Caco-2 (cell line): ENCODE measurements around the gene DSCAM. TPM values are rescaled to one million over a fixed set of nuclear protein-coding genes. Genes with fewer than 3 reads are reported as not detected.

ENCODE experiments used
- BruUV-seq: library from RNA; stranded (reverse); fragments of 400-500 nt; replicated peaks from 2 replicates; lab custom pipeline; 2021; lab: Mats Ljungman, UMichigan
- CTCF ChIA-PET: fragments of 300-600 bp; sonication (Branson Sonifier 250); formaldehyde crosslinking; loops from one replicate; lab custom pipeline; 2022; ENCODE audit warnings: antibody characterized with exemption; lab: Charles Lee
- POLR2A ChIA-PET: fragments of 300-600 bp; sonication (Branson Sonifier 250); formaldehyde crosslinking; loops from one replicate; lab custom pipeline; 2022; ENCODE audit warnings: antibody characterized with exemption; lab: Charles Lee
- DNase-seq, 2 experiments: peaks; one replicate each; pipeline versions ENCODE4 v3.0.0 to v3.0.0-alpha.2; 2020 to 2022
- H3K27me3 ChIP-seq: replicated peaks from 2 replicates; pipeline ENCODE4 v1.6.0; 2011; ENCODE audit warnings: low read length; ENCODE audit not compliant: control insufficient read depth, insufficient read depth
- H3K36me3 ChIP-seq: 2 replicates; pipeline ENCODE4 v1.5.1; 2011; ENCODE audit warnings: low read length; ENCODE audit not compliant: control insufficient read depth, insufficient read depth
- H3K4me1 ChIP-seq: fragments of 250-450 bp; sonication (Bioruptor Pico); 2 replicates; pipeline ENCODE4 v1.5.1; 2020; ENCODE audit warnings: mild to moderate bottlenecking
- H3K4me3 ChIP-seq: 2 replicates; pipeline ENCODE4 v1.5.1; 2011; ENCODE audit warnings: low read depth, mild to moderate bottlenecking, control low read depth, low read length
- H3K9me3 ChIP-seq: fragments of 250-450 bp; sonication (Bioruptor Pico); 2 replicates; pipeline ENCODE4 v1.5.1; 2020; ENCODE audit warnings: mild to moderate bottlenecking, moderate library complexity
- H3K27ac Mint-ChIP-seq: one replicate; pipeline ENCODE4 v1.8.0; 2022; ENCODE audit warnings: mixed read lengths; ENCODE audit not compliant: unreplicated experiment
- H3K27me3 Mint-ChIP-seq: one replicate; pipeline ENCODE4 v1.8.0; 2022; ENCODE audit warnings: mixed read lengths; ENCODE audit not compliant: insufficient read depth, unreplicated experiment
- H3K36me3 Mint-ChIP-seq: one replicate; pipeline ENCODE4 v1.8.0; 2022; ENCODE audit warnings: mild to moderate bottlenecking, mixed read lengths; ENCODE audit not compliant: insufficient read depth, unreplicated experiment
- H3K4me1 Mint-ChIP-seq: one replicate; pipeline ENCODE4 v1.8.0; 2022; ENCODE audit warnings: low read depth, mixed read lengths; ENCODE audit not compliant: unreplicated experiment
- H3K4me3 Mint-ChIP-seq: one replicate; pipeline ENCODE4 v1.8.0; 2022; ENCODE audit warnings: mild to moderate bottlenecking, moderate library complexity, mixed read lengths; ENCODE audit not compliant: unreplicated experiment
- H3K9me3 Mint-ChIP-seq: one replicate; pipeline ENCODE4 v1.8.0; 2022; ENCODE audit warnings: mixed read lengths; ENCODE audit not compliant: unreplicated experiment
- CTCF ChIP-seq, 2 experiments: fragments of 200-600 bp in 1 of 2; IDR thresholded peaks; 1 replicate in 1 of 2; 2 replicates in 1 of 2; pipeline versions ENCODE4 v1.5.1 to v1.8.0; 2011 to 2022; ENCODE audit warnings: antibody characterized with exemption in 1 of 2, control low read depth in 1 of 2, inconsistent platforms in 1 of 2, low read depth in 1 of 2, low read length in 1 of 2, mild to moderate bottlenecking in 1 of 2, moderate library complexity in 1 of 2; ENCODE audit not compliant: insufficient read depth in 1 of 2, severe bottlenecking in 1 of 2, unreplicated experiment in 1 of 2
- intact Hi-C: fragments of 100-400 bp; cut with micrococcal nuclease; formaldehyde crosslinking; loops from one replicate; pipeline ENCODE4 v1.10.0; 2022; ENCODE audit not compliant: unreplicated experiment
- total RNA-seq: library from RNA; stranded (reverse); gene quantifications from 2 replicates; pipeline ENCODE4 v1.2.3, GENCODE V29; 2022

DSCAM gene
- total RNA-seq, 1 experiment from 2014 or later: not detected

- H3K4me1 ChIP-seq: no peaks in the 10 kb centered on the region
- no TSS peak for BruUV-seq
- H3K27me3 ChIP-seq: no peaks in the 10 kb centered on the region
- no peaks in the 10 kb centered on the region for H3K9me3 ChIP-seq
- no peaks in the 10 kb centered on the region for H3K4me1 Mint-ChIP-seq
- no peaks in the 10 kb centered on the region for H3K36me3 Mint-ChIP-seq
- DNase-seq: no peak
- H3K27ac Mint-ChIP-seq: no peak overlapping the region
- POLR2A ChIA-PET: no interaction called here
- intact Hi-C loops: no loop called here
- H3K4me3 ChIP-seq: no peak overlapping the region
- H3K9me3 Mint-ChIP-seq: no peaks in the 10 kb centered on the region
- H3K36me3 ChIP-seq: no peaks in the 10 kb centered on the region
- CTCF ChIA-PET: no interaction called here
- no peak overlapping the region for H3K4me3 Mint-ChIP-seq
- TF ChIP-seq CTCF (IDR thresholded peaks at IDR 0.05; ENCODE audit: insufficient read depth in 1 of 2, low read depth in 1 of 2, low read length in 1 of 2, severe bottlenecking in 1 of 2, unreplicated experiment in 1 of 2): no peak
- H3K27me3 Mint-ChIP-seq: peaks cover 15% of the 10 kb centered on the region
Observed at GRCh38 chr21:40633048-40633447, 213.9 kb downstream of the DSCAM start.

DNA sequence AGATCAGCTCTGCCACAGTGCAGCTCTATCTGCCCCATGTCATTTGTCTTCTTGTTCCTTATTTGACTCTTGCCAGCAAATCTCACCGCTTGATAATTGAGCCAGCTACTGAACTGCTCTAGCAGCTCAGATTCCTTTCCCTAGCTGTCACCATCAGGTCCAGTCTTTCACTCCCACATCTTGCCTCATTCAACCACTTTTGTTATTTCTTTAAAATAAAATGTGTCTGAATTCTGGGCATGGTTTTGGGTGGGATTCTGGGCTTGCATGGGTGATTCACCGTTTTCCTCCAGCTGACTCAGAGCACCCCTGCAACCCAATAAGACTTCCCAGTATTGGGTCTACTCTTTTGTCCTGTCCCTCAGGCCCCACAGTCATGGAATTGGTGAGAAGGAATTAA lies 215.7 kb downstream of the DSCAM start:
- H3K4me1 Mint-ChIP-seq: no peaks in the 10 kb centered on the region
- H3K27me3 Mint-ChIP-seq: peaks cover 18% of the 10 kb centered on the region
- intact Hi-C loops: no loop called here

DNA sequence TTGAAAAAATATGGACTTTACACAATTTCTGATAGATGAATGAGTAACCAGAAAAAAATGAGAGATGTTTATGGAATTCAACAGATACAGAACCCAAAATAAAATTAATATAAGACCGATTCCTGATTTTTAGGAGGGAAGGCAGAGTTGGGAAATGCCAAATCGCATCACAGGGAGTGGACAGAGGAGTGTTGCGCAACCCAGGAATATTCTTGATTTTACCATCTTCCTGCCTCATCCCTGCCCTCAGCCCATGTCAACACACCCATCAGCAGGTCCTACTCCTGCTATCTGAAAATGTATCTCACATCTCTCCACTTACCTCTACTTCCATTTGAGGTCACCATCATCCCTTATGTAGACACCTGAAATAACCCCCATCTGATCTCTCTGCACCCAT lies 221.0 kb downstream of the DSCAM start:
- Histone ChIP-seq H3K36me3 (no peaks in the 10 kb centered on the region), H3K4me1 (no peaks in the 10 kb centered on the region), H3K27me3 (no peaks in the 10 kb centered on the region), H3K9me3 (no peaks in the 10 kb centered on the region), H3K4me3 (no peak overlapping the region)
- no peak overlapping the region for H3K27ac Mint-ChIP-seq
- no peak overlapping the region for H3K4me3 Mint-ChIP-seq
- intact Hi-C loops: no loop called here
- ChIA-PET POLR2A (no interaction called here), CTCF (no interaction called here)
- H3K27me3 Mint-ChIP-seq: peaks cover 8% of the 10 kb centered on the region
- no peaks in the 10 kb centered on the region for H3K4me1 Mint-ChIP-seq
- no peaks in the 10 kb centered on the region for H3K36me3 Mint-ChIP-seq
- no peak for DNase-seq
- no peak for TF ChIP-seq CTCF (IDR thresholded peaks at IDR 0.05; ENCODE audit: insufficient read depth in 1 of 2, low read depth in 1 of 2, low read length in 1 of 2, severe bottlenecking in 1 of 2, unreplicated experiment in 1 of 2)
- no peaks in the 10 kb centered on the region for H3K9me3 Mint-ChIP-seq
- no TSS peak for BruUV-seq

More for the DNA sequence above, 215.7 kb downstream of the DSCAM start:
- Histone ChIP-seq H3K4me1 (no peaks in the 10 kb centered on the region), H3K27me3 (no peaks in the 10 kb centered on the region), H3K36me3 (no peaks in the 10 kb centered on the region), H3K4me3 (no peak overlapping the region), H3K9me3 (no peaks in the 10 kb centered on the region)
- TF ChIP-seq CTCF (IDR thresholded peaks at IDR 0.05; ENCODE audit: insufficient read depth in 1 of 2, low read depth in 1 of 2, low read length in 1 of 2, severe bottlenecking in 1 of 2, unreplicated experiment in 1 of 2): no peak
- no peak for DNase-seq
- no peaks in the 10 kb centered on the region for H3K36me3 Mint-ChIP-seq
- POLR2A ChIA-PET: no interaction called here
- CTCF ChIA-PET: no interaction called here
- BruUV-seq: no TSS peak
- H3K9me3 Mint-ChIP-seq: no peaks in the 10 kb centered on the region
- H3K4me3 Mint-ChIP-seq: no peak overlapping the region
- no peak overlapping the region for H3K27ac Mint-ChIP-seq
